H1 (cell line): Measurements from ENCODE around the gene CASP12. TPM values are rescaled to one million over a fixed set of nuclear protein-coding genes. Genes with fewer than 3 reads are reported as not detected.

Experiments
- CTCF ChIA-PET: fragments of 300-600 bp; sonication (Branson Sonifier 250); formaldehyde crosslinking; loops from one replicate; lab custom pipeline; 2021; ENCODE audit not compliant: partially characterized antibody; lab: Charles Lee
- POLR2A ChIA-PET: fragments of 300-600 bp; sonication (Branson Sonifier 250); formaldehyde crosslinking; loops from one replicate; lab custom pipeline; 2021; ENCODE audit warnings: inconsistent platforms; ENCODE audit not compliant: partially characterized antibody; lab: Charles Lee
- DNase-seq, 2 experiments: peaks; one replicate each; pipeline versions ENCODE4 v3.0.0 to v3.0.0-alpha.2; 2010 to 2022; ENCODE audit warnings: low spot score in 2 of 2, low read depth in 1 of 2, mixed read lengths in 1 of 2
- FAIRE-seq: peaks from 2 replicates; lab custom pipeline; 2011; peaks lifted over from hg19 to GRCh38; lab: Jason Lieb, UNC
- H2AFZ ChIP-seq: 2 replicates; pipeline ENCODE4 v1.8.1; 2012; ENCODE audit warnings: low read length, inconsistent platforms
- H2AK5ac ChIP-seq: 2 replicates; pipeline ENCODE4 v1.6.1; 2013; ENCODE audit warnings: low read depth, low read length
- H2BK120ac ChIP-seq: replicated peaks from 2 replicates; pipeline ENCODE3; 2013; ENCODE audit warnings: low read depth, low read length, inconsistent platforms
- H2BK12ac ChIP-seq: 2 replicates; pipeline ENCODE4 v1.6.1; 2013; ENCODE audit warnings: low read depth, low read length
- H2BK15ac ChIP-seq: 2 replicates; pipeline ENCODE4 v1.6.1; 2013; ENCODE audit warnings: low read length
- H2BK20ac ChIP-seq: 2 replicates; pipeline ENCODE4 v1.6.1; 2013; ENCODE audit warnings: low read length
- H2BK5ac ChIP-seq: 2 replicates; pipeline ENCODE4 v1.6.1; 2013; ENCODE audit warnings: low read depth, low read length
- H3K14ac ChIP-seq: 2 replicates; pipeline ENCODE4 v1.6.1; 2013; ENCODE audit warnings: inconsistent platforms; ENCODE audit not compliant: insufficient read length
- H3K18ac ChIP-seq: 2 replicates; pipeline ENCODE4 v1.6.1; 2013; ENCODE audit warnings: low read length; ENCODE audit errors: extremely low read depth
- H3K23ac ChIP-seq: 2 replicates; pipeline ENCODE4 v1.6.1; 2013; ENCODE audit warnings: inconsistent platforms; ENCODE audit not compliant: insufficient read length
- H3K23me2 ChIP-seq: 2 replicates; pipeline ENCODE4 v1.6.1; 2013; ENCODE audit warnings: low read depth, low read length
- H3K27ac ChIP-seq: 2 replicates; pipeline ENCODE4 v1.6.1; 2011; ENCODE audit warnings: low read depth, low read length, inconsistent platforms
- H3K27me3 ChIP-seq, 4 experiments: replicated peaks in 1 of 4; 1 replicate in 1 of 4; 2 replicates in 3 of 4; pipeline versions ENCODE4 v1.6.1 to v1.8.1; 2011 to 2013; ENCODE audit warnings: low read length in 3 of 4, mild to moderate bottlenecking in 3 of 4, inconsistent platforms in 2 of 4, mixed read lengths in 2 of 4, moderate library complexity in 1 of 4; ENCODE audit not compliant: control insufficient read depth in 3 of 4, insufficient read depth in 3 of 4; ENCODE audit errors: extremely low read depth in 1 of 4
- H3K36me3 ChIP-seq, 4 experiments: 2 replicates each; pipeline versions ENCODE4 v1.6.1 to v1.8.1; 2011 to 2013; ENCODE audit warnings: mild to moderate bottlenecking in 4 of 4, low read length in 3 of 4, moderate library complexity in 2 of 4, control low read depth in 1 of 4, inconsistent platforms in 1 of 4; ENCODE audit not compliant: insufficient read depth in 4 of 4, control insufficient read depth in 2 of 4
- H3K4ac ChIP-seq: replicated peaks from 2 replicates; pipeline ENCODE3; 2013; ENCODE audit warnings: low read length, low read depth, mixed read lengths, inconsistent platforms; ENCODE audit not compliant: insufficient read length
- H3K4me1 ChIP-seq, 4 experiments: replicated peaks in 1 of 4; 1 replicate in 1 of 4; 2 replicates in 3 of 4; pipeline versions ENCODE4 v1.6.1 to v1.8.1; 2011 to 2013; ENCODE audit warnings: low read length in 3 of 4, inconsistent platforms in 2 of 4, mixed read lengths in 1 of 4; ENCODE audit not compliant: insufficient read depth in 4 of 4, control insufficient read depth in 3 of 4
- H3K4me2 ChIP-seq, 2 experiments: 2 replicates each; pipeline versions ENCODE4 v1.6.1 to v1.8.1; 2011 to 2013; ENCODE audit warnings: low read depth in 2 of 2, low read length in 2 of 2, control low read depth in 1 of 2, inconsistent platforms in 1 of 2, mild to moderate bottlenecking in 1 of 2; ENCODE audit not compliant: insufficient read depth in 1 of 2
- H3K4me3 ChIP-seq, 4 experiments: fragments of 200-600, 300-600 bp in 1 of 4; sonication (generic), shearing (Covaris generic), sonication (Bioruptor Twin) in 1 of 4; 2 replicates each; pipeline versions ENCODE4 v1.5.1 to v1.8.1; 2011 to 2016; ENCODE audit warnings: low read length in 4 of 4, low read depth in 3 of 4, control low read depth in 2 of 4, inconsistent platforms in 2 of 4, mild to moderate bottlenecking in 2 of 4, mixed read lengths in 1 of 4, moderate library complexity in 1 of 4; ENCODE audit not compliant: insufficient read depth in 2 of 4; ENCODE audit errors: extremely low read depth in 1 of 4
- H3K56ac ChIP-seq: replicated peaks from 2 replicates; pipeline ENCODE3; 2013; ENCODE audit warnings: low read depth, mild to moderate bottlenecking, mixed read lengths, low read length, inconsistent platforms; ENCODE audit not compliant: insufficient read length
- H3K79me1 ChIP-seq: 2 replicates; pipeline ENCODE4 v1.6.1; 2013; ENCODE audit warnings: low read depth, low read length, control low read depth
- H3K79me2 ChIP-seq, 2 experiments: 2 replicates each; pipeline versions ENCODE4 v1.6.1 to v1.8.1; 2012 to 2013; ENCODE audit warnings: low read length in 2 of 2, mild to moderate bottlenecking in 2 of 2, inconsistent platforms in 1 of 2; ENCODE audit not compliant: insufficient read depth in 2 of 2, control insufficient read depth in 1 of 2
- H3K9ac ChIP-seq, 4 experiments: replicated peaks in 1 of 4; 1 replicate in 1 of 4; 2 replicates in 3 of 4; pipeline versions ENCODE4 v1.6.1 to v1.8.1; 2011 to 2013; ENCODE audit warnings: low read depth in 3 of 4, low read length in 3 of 4, control low read depth in 2 of 4, mild to moderate bottlenecking in 2 of 4, moderate library complexity in 2 of 4, inconsistent platforms in 1 of 4; ENCODE audit errors: extremely low read depth in 1 of 4
- H3K9me3 ChIP-seq, 2 experiments: 2 replicates each; pipeline versions ENCODE4 v1.6.1 to v1.8.1; 2012 to 2013; ENCODE audit warnings: mild to moderate bottlenecking in 2 of 2, moderate library complexity in 2 of 2, control low read depth in 1 of 2, inconsistent platforms in 1 of 2, low read depth in 1 of 2, low read length in 1 of 2, mixed read lengths in 1 of 2; ENCODE audit not compliant: insufficient read depth in 2 of 2
- H4K20me1 ChIP-seq, 2 experiments: replicated peaks in 1 of 2; 2 replicates each; pipeline versions ENCODE3 to v1.8.1; 2011 to 2013; ENCODE audit warnings: inconsistent platforms in 2 of 2, low read length in 2 of 2, mild to moderate bottlenecking in 1 of 2; ENCODE audit not compliant: insufficient read depth in 2 of 2, control insufficient read depth in 1 of 2
- H4K5ac ChIP-seq: 2 replicates; pipeline ENCODE4 v1.6.1; 2013; ENCODE audit warnings: low read length, low read depth, mixed read lengths, inconsistent platforms; ENCODE audit not compliant: insufficient read length
- H4K8ac ChIP-seq: 2 replicates; pipeline ENCODE4 v1.8.0; 2013; ENCODE audit warnings: mild to moderate bottlenecking, moderate library complexity, low read length, inconsistent platforms; ENCODE audit not compliant: insufficient read depth; ENCODE audit errors: extremely low read depth
- H4K91ac ChIP-seq: replicated peaks from 2 replicates; pipeline ENCODE3; 2013; ENCODE audit warnings: low read length, mixed read lengths, inconsistent platforms; ENCODE audit not compliant: insufficient read length
- BCL11A ChIP-seq, 2 experiments: IDR thresholded peaks; one replicate each; pipeline ENCODE4 v1.6.1; 2011; ENCODE audit warnings: low read depth in 2 of 2, low read length in 2 of 2, mild to moderate bottlenecking in 2 of 2
- BRCA1 ChIP-seq: IDR thresholded peaks from 2 replicates; pipeline ENCODE4 v1.6.1; 2012; ENCODE audit warnings: low read depth, low read length, improper control_type of control experiment
- CEBPB ChIP-seq: IDR thresholded peaks from 2 replicates; pipeline ENCODE4 v1.6.1; 2012; ENCODE audit warnings: low read depth, low read length
- CREB1 ChIP-seq: IDR thresholded peaks from 2 replicates; pipeline ENCODE4 v1.6.1; 2012; ENCODE audit warnings: inconsistent platforms
- FOSL1 ChIP-seq: IDR thresholded peaks from 2 replicates; pipeline ENCODE4 v1.6.1; 2011; ENCODE audit warnings: mild to moderate bottlenecking, low read depth, low read length, moderate library complexity; ENCODE audit not compliant: insufficient read depth
- HDAC2 ChIP-seq, 2 experiments: fragments of 300-600 bp in 1 of 2; sonication (generic) in 1 of 2; IDR thresholded peaks; 2 replicates each; pipeline ENCODE4 v1.6.1; 2011 to 2012; ENCODE audit warnings: low read depth in 2 of 2, low read length in 2 of 2, mild to moderate bottlenecking in 2 of 2, moderate library complexity in 2 of 2, borderline replicate concordance in 1 of 2, inconsistent platforms in 1 of 2
- JUN ChIP-seq: IDR thresholded peaks from 2 replicates; pipeline ENCODE4 v1.6.1; 2011; ENCODE audit warnings: low read depth, mild to moderate bottlenecking, improper control_type of control experiment, low read length
- KDM4A ChIP-seq: IDR thresholded peaks from one replicate; pipeline ENCODE4 v1.7.1; 2012; ENCODE audit warnings: low read depth, mild to moderate bottlenecking, moderate library complexity, low read length, inconsistent platforms; ENCODE audit not compliant: severe bottlenecking
- PHF8 ChIP-seq: fragments of 200-600 bp; sonication (generic); conservative IDR thresholded peaks from 2 replicates; pipeline ENCODE4 v1.7.1; 2012; ENCODE audit warnings: low read depth, mild to moderate bottlenecking, inconsistent platforms, low read length, moderate library complexity
- SAP30 ChIP-seq: fragments of 300-600 bp; sonication (generic); IDR thresholded peaks from 2 replicates; pipeline ENCODE4 v1.7.1; 2012; ENCODE audit warnings: low read length, moderate library complexity, mild to moderate bottlenecking, inconsistent platforms; ENCODE audit not compliant: insufficient read depth, insufficient replicate concordance
- SIN3A ChIP-seq, 2 experiments: IDR thresholded peaks in 1 of 2; conservative IDR thresholded peaks in 1 of 2; 2 replicates each; pipeline ENCODE4 v1.6.1; 2011 to 2012; ENCODE audit warnings: low read length in 2 of 2, improper control_type of control experiment in 1 of 2, low read depth in 1 of 2, mild to moderate bottlenecking in 1 of 2
- SP2 ChIP-seq: IDR thresholded peaks from 2 replicates; pipeline ENCODE4 v1.6.1; 2012; ENCODE audit warnings: mild to moderate bottlenecking, low read length, inconsistent platforms
- SRF ChIP-seq: IDR thresholded peaks from 2 replicates; pipeline ENCODE4 v1.6.1; 2011; ENCODE audit warnings: mild to moderate bottlenecking, low read depth, low read length, moderate library complexity
- TEAD4 ChIP-seq: IDR thresholded peaks from 2 replicates; pipeline ENCODE4 v1.6.1; 2012; ENCODE audit warnings: low read depth, low read length, inconsistent platforms, mixed read lengths
- ZNF274 ChIP-seq: IDR thresholded peaks from 2 replicates; pipeline ENCODE4 v1.7.0; 2012; ENCODE audit warnings: low read length, borderline replicate concordance; ENCODE audit errors: extremely low read depth
- WGBS, 2 experiments: shearing (Covaris generic) in 1 of 2; methylation state at CpG; one replicate each; pipeline versions ENCODE4 v1.1.6 to v1.1.7; 2013 to 2015; ENCODE audit warnings: low lambda C conversion rate in 2 of 2, mixed read lengths in 2 of 2, inconsistent platforms in 1 of 2, low coverage in 1 of 2, missing lambda C conversion rate in 1 of 2; ENCODE audit not compliant: insufficient replicate concordance in 2 of 2, insufficient coverage in 1 of 2, insufficient read length in 1 of 2; ENCODE audit errors: extremely low coverage in 1 of 2, missing lambda C conversion rate in 1 of 2; 5-methylcytosine and 5-hydroxymethylcytosine counted together
- polyA plus RNA-seq, 7 experiments: library from polyadenylated mRNA; depleted of rRNA in 3 of 7; stranded (reverse) in 5 of 7; unstranded in 2 of 7; fragments of >200 nt in 5 of 7; fragments of 200-250 nt in 2 of 7; gene quantifications; 1 replicate in 5 of 7; 2 replicates in 1 of 7; 4 replicates in 1 of 7; pipeline versions ENCODE4 v1.2.1 to v1.2.3, GENCODE V29; 2011 to 2013; ENCODE audit warnings: missing spikeins in 2 of 7, mixed read lengths in 2 of 7
- total RNA-seq: library from RNA; stranded (reverse); fragmentation: NEBNext Ultra II Directional; extraction: Animal tissue kit (Norgen Biotek cat#: 25700); gene quantifications from 2 replicates; pipeline ENCODE4 v1.2.1, GENCODE V29; 2021

Gene CASP12
- total and polyA plus RNA-seq, 2 of the 8 experiments (the other 6 are each of a cell fraction or from before 2014, with no cell fraction given), result not detected

DNA sequence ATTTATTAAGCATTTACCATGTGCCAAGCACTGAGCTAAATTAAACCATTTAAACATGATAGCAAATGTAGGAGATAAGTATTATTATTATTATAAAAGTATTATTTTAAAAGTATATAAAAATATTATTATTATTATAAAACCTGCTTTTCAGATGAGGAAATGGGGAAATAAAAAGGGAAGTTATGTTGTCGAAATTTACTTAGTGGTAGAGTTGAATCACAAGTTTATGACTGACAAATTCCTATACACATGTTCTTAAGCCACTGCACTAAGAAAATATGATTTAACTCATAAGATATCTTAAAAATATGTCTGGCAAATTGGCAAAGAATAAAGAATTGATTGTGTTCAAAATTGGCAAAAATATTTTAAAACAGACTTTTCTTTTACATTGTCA, 53.8 kb downstream of the CASP12 start:
- Histone ChIP-seq H3K14ac (no peak overlapping the region), H2BK12ac (no peak overlapping the region), H2AK5ac (no peak overlapping the region), H3K18ac (no peak overlapping the region), H4K8ac (no peak overlapping the region), H3K27me3 (no peaks in the 10 kb centered on the region), H3K4ac (no peak overlapping the region), H3K79me2 (no peaks in the 10 kb centered on the region), H2BK120ac (no peak overlapping the region), H3K4me3 (no peak overlapping the region), H4K91ac (no peak overlapping the region), H2AFZ (no peak overlapping the region), H3K23ac (no peak overlapping the region), H2BK5ac (no peak overlapping the region), H3K9me3 (no peaks in the 10 kb centered on the region), H3K4me1 (no peaks in the 10 kb centered on the region), H4K20me1 (no peaks in the 10 kb centered on the region), H3K36me3 (no peaks in the 10 kb centered on the region), H2BK20ac (no peak overlapping the region), H3K23me2 (no peaks in the 10 kb centered on the region), H3K9ac (no peak overlapping the region), H2BK15ac (no peak overlapping the region), H3K27ac (no peak overlapping the region), H3K79me1 (no peaks in the 10 kb centered on the region), H4K5ac (no peak overlapping the region), H3K4me2 (no peak overlapping the region), H3K56ac (no peak overlapping the region)
- WGBS, 2 experiments, result 72% methylated on average over 1 of the region's 1 CpG; no CpG with 5 or more reads in 1 of the 2 experiments
- ChIA-PET CTCF (no interaction called here), POLR2A (no interaction called here)
- no peak for FAIRE-seq
- no peak for DNase-seq
- TF ChIP-seq KDM4A (no peak), TEAD4 (no peak), HDAC2 (IDR thresholded peaks at IDR 0.05; ENCODE audit: borderline replicate concordance in 1 of 2, low read depth in 2 of 2, low read length in 2 of 2) (no peak), PHF8 (no peak), SIN3A (conservative IDR thresholded peaks at IDR 0.05 in 1 of 2, IDR thresholded peaks at IDR 0.05 in 1 of 2; ENCODE audit: low read depth in 1 of 2, low read length in 2 of 2) (no peak), BCL11A (IDR thresholded peaks at IDR 0.05; ENCODE audit: low read depth in 2 of 2, low read length in 2 of 2) (no peak), SAP30 (no peak), JUN (no peak), SP2 (no peak), FOSL1 (no peak), SRF (no peak), ZNF274 (no peak), BRCA1 (no peak), CREB1 (no peak), CEBPB (no peak)
